Heart right ventricle (tissue), 16 donors: ENCODE measurements around the gene PTPRE. TPM values are rescaled to one million over a fixed set of nuclear protein-coding genes. Genes with fewer than 3 reads are reported as not detected.

Source experiments
- ATAC-seq, 8 donors: fragments of 200-7000 bp; cut with Tn5 transposase; one replicate each; pipeline ENCODE4 v1.9.1; 2020; ENCODE audit warnings: mild to moderate bottlenecking in 8 of 8, moderate library complexity in 8 of 8, moderate number of reproducible peaks in 1 of 8
- DNase-seq, 2 donors: peaks; one replicate each; pipeline ENCODE4 v3.0.0-alpha.2; 2020
- H3K27ac ChIP-seq, 10 donors: fragments of 200-600 bp; sonication (generic) in 2 of 10; one replicate each; pipeline versions ENCODE4 v1.5.0 to v1.8.0; 2020 to 2022; ENCODE audit warnings: mild to moderate bottlenecking in 3 of 10
- H3K27me3 ChIP-seq, 7 donors: fragments of 200-600 bp; one replicate each; pipeline ENCODE4 v1.8.0; 2021 to 2022; ENCODE audit warnings: mild to moderate bottlenecking in 2 of 7
- H3K36me3 ChIP-seq, 9 donors: fragments of 200-600 bp; sonication (generic) in 1 of 9; one replicate each; pipeline versions ENCODE4 v1.5.0 to v1.8.0; 2020 to 2022; ENCODE audit warnings: mild to moderate bottlenecking in 2 of 9
- H3K4me1 ChIP-seq, 9 donors: fragments of 200-600 bp; sonication (generic) in 1 of 9; one replicate each; pipeline versions ENCODE4 v1.5.0 to v1.8.0; 2020 to 2022; ENCODE audit warnings: mild to moderate bottlenecking in 4 of 9
- H3K4me3 ChIP-seq, 10 donors: fragments of 200-600 bp; sonication (generic) in 2 of 10; one replicate each; pipeline versions ENCODE4 v1.5.0 to v1.8.0; 2020 to 2022; ENCODE audit warnings: mild to moderate bottlenecking in 7 of 10, moderate library complexity in 2 of 10
- H3K9me3 ChIP-seq, 11 donors: fragments of 200-600 bp in 10 of 11; sonication (generic) in 2 of 11; one replicate each; pipeline versions ENCODE4 v1.5.0 to v1.8.0; 2013 to 2022; ENCODE audit warnings: mild to moderate bottlenecking in 2 of 11, control low read depth in 1 of 11, moderate library complexity in 1 of 11
- WGBS, 2 donors: extraction: QIAGEN DNeasy Blood & Tissue Kit; methylation state at CpG; one replicate each; pipeline ENCODE4 v1.1.7; 2013; ENCODE audit warnings: inconsistent platforms in 1 of 2; 5-methylcytosine and 5-hydroxymethylcytosine counted together
- intact Hi-C, 10 donors: fragments of 100-400 bp; cut with DNase I; formaldehyde crosslinking; loops; one replicate each; pipeline versions ENCODE4 v1.11.1 to v1.14.2; 2022
- polyA plus RNA-seq, 2 donors: library from polyadenylated mRNA; stranded (reverse); fragments of 200-250 nt; gene quantifications; one replicate each; pipeline ENCODE4 v1.2.3, GENCODE V29; 2013
- total RNA-seq, 10 donors: library from RNA; stranded (reverse); fragmentation: NEBNext Ultra II Directional in 3 of 10; extraction: Animal tissue kit (Norgen Biotek cat#: 25700) in 3 of 10; gene quantifications; one replicate each; pipeline versions ENCODE4 v1.2.1 to v1.2.4, GENCODE V29; 2021 to 2023
- TF ChIP-seq, protein P1 (sequence below), 9 donors: fragments of 200-600 bp; sonication (generic) in 2 of 9; IDR thresholded peaks; one replicate each; pipeline versions ENCODE4 v1.5.0 to v1.8.0; 2021 to 2022; ENCODE audit warnings: antibody characterized with exemption in 9 of 9, mild to moderate bottlenecking in 5 of 9, moderate library complexity in 1 of 9
- donor health status: Arrhythmogenic right ventricular cardiomyopathy.
- donor health status: ischemic (EF 13 %, LVEDD 7.1; RV severe dilation, severe dysfunction).
- donor health status: healthy with polysubstance abuse.
- donor health status: DM: no; HTN: yes; CAD: no.
- donor health status: DM: no; HTN: no; CAD: no.
- donor health status: ischemic (EF 25% LVEDD 6.9; RV normal size, moderate dysfunction).
- donor health status: ischemic (EF 25% LVEDD 5.7; RV mildly dilated, moderate dysfunction).
- donor health status: healthy.
- donor health status: DM: yes; HTN: yes; CAD: no.
- donor health status: Ischemic cardiomyopathy.
- donor health status: ischemic (EF 35%, LVEDD 5.7; RV mildly dilated, moderate dysfunction).
- donor health status: nonischemic (EF 11% LVEDD 7.7; RV severe dilation, severe dysfunction).
- donor health status: DM: yes; HTN: yes; CAD: no.
- donor health status: PGD.
- donor health status: ischemic (EF 29% LVEDD 5.4; RV normal size, mild dysfunction).
- donor health status: nonischemic (EF 23%, LVEDD 6.1; RV moderate dilation, normal function).

Gene PTPRE
- total and polyA plus RNA-seq, 12 donors = 6.1 to 42.8 (median 22.1) TPM

DNA sequence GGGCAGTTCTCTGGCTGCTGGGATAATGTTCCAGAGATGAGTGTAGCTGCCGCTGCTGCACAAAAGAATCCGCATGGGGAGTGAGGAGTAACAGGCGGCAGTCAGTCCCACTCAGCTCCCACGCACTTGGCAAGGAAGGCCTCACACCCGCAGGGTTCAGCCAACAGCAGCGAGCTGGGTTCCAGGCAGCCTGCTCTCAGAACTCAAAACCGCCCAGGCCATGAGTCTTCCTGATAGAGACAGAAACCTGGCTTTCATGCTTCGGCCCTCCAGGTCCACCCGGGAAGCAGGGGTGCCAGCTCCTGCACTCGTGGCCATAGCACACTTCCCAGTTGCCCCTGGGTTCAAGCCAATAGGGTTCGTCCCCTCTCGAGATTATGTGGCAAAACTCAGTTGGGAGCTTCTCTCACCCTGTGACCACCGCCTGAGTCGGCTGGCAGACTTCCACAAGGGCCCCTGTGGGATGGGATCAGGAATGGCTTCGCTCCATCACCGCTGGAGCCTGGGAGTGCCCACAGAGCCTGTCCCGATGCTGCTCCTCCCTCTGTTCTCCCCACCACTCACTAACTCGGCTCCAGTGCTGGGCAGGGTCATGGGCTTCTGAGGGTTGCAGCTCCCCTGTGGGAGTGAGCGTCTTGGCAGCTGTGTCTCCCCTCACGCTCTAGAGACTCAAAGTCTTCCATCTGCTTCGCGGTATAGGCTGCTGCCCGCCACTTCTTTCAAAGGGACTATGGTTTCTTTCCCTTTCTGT is 34.7 kb upstream of the PTPRE start:
- Histone ChIP-seq H3K27ac (no peak overlapping the region), H3K4me1 (peaks cover 0 to 20% (median 0%) of the 10 kb centered on the region in 9 donors), H3K4me3 (no peak overlapping the region), H3K27me3 (peaks cover 0 to 8% (median 0%) of the 10 kb centered on the region in 7 donors), H3K9me3 (peaks cover 0 to 20% (median 8%) of the 10 kb centered on the region in 11 donors), H3K36me3 (no peaks in the 10 kb centered on the region)
- TF ChIP-seq, protein P1, sequence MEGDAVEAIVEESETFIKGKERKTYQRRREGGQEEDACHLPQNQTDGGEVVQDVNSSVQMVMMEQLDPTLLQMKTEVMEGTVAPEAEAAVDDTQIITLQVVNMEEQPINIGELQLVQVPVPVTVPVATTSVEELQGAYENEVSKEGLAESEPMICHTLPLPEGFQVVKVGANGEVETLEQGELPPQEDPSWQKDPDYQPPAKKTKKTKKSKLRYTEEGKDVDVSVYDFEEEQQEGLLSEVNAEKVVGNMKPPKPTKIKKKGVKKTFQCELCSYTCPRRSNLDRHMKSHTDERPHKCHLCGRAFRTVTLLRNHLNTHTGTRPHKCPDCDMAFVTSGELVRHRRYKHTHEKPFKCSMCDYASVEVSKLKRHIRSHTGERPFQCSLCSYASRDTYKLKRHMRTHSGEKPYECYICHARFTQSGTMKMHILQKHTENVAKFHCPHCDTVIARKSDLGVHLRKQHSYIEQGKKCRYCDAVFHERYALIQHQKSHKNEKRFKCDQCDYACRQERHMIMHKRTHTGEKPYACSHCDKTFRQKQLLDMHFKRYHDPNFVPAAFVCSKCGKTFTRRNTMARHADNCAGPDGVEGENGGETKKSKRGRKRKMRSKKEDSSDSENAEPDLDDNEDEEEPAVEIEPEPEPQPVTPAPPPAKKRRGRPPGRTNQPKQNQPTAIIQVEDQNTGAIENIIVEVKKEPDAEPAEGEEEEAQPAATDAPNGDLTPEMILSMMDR (IDR thresholded peaks at IDR 0.05) = no peak
- peak; percentile 53 to 86 (median 80) for ATAC-seq
- 54 to 58% methylated on average over 23 of the region's 23 CpGs for WGBS, 2 donors
- peak; percentile 44 for DNase-seq
- intact Hi-C loops = no loop called here

DNA sequence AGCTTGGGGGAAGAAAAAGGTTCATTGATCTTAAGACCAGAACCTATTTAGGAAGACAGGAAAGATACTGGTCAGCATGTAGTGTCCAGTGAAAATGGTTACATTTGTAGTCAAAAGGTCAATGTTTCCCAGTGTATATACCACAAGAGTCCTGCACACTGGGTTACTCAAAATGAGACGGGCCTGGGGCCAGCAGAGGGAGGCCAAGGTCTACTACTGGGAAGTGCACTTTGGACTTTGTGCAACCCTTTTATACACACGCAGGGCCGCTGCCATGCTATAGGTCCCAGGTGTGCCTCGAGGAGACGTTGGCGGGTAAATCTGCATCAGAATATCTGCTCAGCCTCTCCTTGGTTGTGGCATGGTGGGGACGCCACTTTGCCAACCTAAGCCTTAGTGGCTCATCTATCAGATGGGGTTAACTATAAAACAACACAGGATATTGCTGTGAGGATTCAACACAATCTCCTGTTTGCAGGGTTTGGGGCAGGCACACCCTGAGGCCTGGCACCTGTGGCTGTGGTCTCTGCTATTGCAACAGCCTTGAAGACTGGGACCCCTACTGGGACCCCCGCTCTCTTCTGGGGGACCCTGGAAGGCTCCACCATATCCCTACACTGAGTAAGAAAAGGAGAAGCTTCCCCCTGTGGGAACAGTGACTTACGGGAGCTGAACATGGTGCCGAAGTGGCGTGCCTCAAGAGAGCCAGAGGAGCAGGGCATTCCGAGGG is 33.9 kb upstream of the PTPRE start:
- ATAC-seq = peak in 1 of 8 donors; percentile 50
- WGBS, 2 donors = 90% methylated on average over 12 of the region's 12 CpGs
- TF ChIP-seq, protein P1 (IDR thresholded peaks at IDR 0.05) = peak in 2 of 9 donors; percentile 28 to 32

GRCh38 chr10:127873901-127874470 is 32.9 kb upstream of the PTPRE start:
- H3K4me1 ChIP-seq = peaks cover 0 to 25% (median 4%) of the 10 kb centered on the region in 9 donors
- ATAC-seq = no peak
- peaks cover 0 to 8% (median 0%) of the 10 kb centered on the region in 7 donors for H3K27me3 ChIP-seq
- DNase-seq = no peak
- peaks cover 0 to 13% (median 6%) of the 10 kb centered on the region in 11 donors for H3K9me3 ChIP-seq
- TF ChIP-seq, protein P1 (IDR thresholded peaks at IDR 0.05) = no peak
- intact Hi-C loops = no loop called here
- H3K27ac ChIP-seq = no peak overlapping the region
- WGBS, 2 donors = 75 to 86% methylated on average over 11 of the region's 11 CpGs
- H3K4me3 ChIP-seq = no peak overlapping the region
- H3K36me3 ChIP-seq = no peaks in the 10 kb centered on the region

More for the DNA sequence above, 33.9 kb upstream of the PTPRE start:
- DNase-seq = no peak
- Histone ChIP-seq H3K4me1 (peaks cover 0 to 25% (median under 1%) of the 10 kb centered on the region in 9 donors), H3K9me3 (peaks cover 0 to 20% (median 8%) of the 10 kb centered on the region in 11 donors), H3K27ac (no peak overlapping the region), H3K36me3 (no peaks in the 10 kb centered on the region), H3K4me3 (no peak overlapping the region), H3K27me3 (peaks cover 0 to 8% (median 0%) of the 10 kb centered on the region in 7 donors)
- intact Hi-C loops = no loop called here
